ENCODE results near the gene MCRS1.
"Not testable (repeated sequence)": the region's sequence is repeated elsewhere in the genome, so short reads cannot be mapped to it uniquely, and the experiment has no call there.

MCRS1 gene

GRCh38 chr12:49540229-49541139 lies 27.5 kb downstream of the MCRS1 start:
- no peak for DNase-seq (ENCODE audit: low read depth)

GRCh38 chr12:49539406-49540228 lies 28.3 kb downstream of the MCRS1 start:
- DNase-seq (ENCODE audit: low read depth), result no peak

- peak; percentile 33 for DNase-seq (ENCODE audit: low read depth)
Observed at GRCh38 chr12:49538510-49539403, 29.2 kb downstream of the MCRS1 start, which contains the start of gene KCNH3. KCNH3 (plus strand) TSS chr12:49539030; CDS start chr12:49539417, 387 bp downstream.

GRCh38 chr12:49537752-49538509 lies 30.0 kb downstream of the MCRS1 start:
- DNase-seq (ENCODE audit: low read depth), result no peak

- no peak for DNase-seq (ENCODE audit: low read depth)
Observed at GRCh38 chr12:49537231-49537751, 30.7 kb downstream of the MCRS1 start.

- no peak for DNase-seq (ENCODE audit: low read depth)
Observed at GRCh38 chr12:49536526-49537071, 31.3 kb downstream of the MCRS1 start.

- DNase-seq (ENCODE audit: low read depth), result no peak
Observed at GRCh38 chr12:49535921-49536525, 31.9 kb downstream of the MCRS1 start.

GRCh38 chr12:49534731-49535278 lies 33.1 kb downstream of the MCRS1 start:
- no peak for DNase-seq (ENCODE audit: low read depth)

- not testable (repeated sequence) for DNase-seq (ENCODE audit: low read depth)
Observed at GRCh38 chr12:49534122-49534521, 33.8 kb downstream of the MCRS1 start.

- no peak for DNase-seq (ENCODE audit: low read depth)
Observed at GRCh38 chr12:49533331-49533730, 34.6 kb downstream of the MCRS1 start.

- no peak for DNase-seq (ENCODE audit: low read depth)
Observed at GRCh38 chr12:49531745-49532144, 36.2 kb downstream of the MCRS1 start.

GRCh38 chr12:49529414-49529813 lies 38.5 kb downstream of the MCRS1 start:
- no peak for DNase-seq (ENCODE audit: low read depth)

- no peak for DNase-seq (ENCODE audit: low read depth)
Observed at GRCh38 chr12:49527361-49528130, 40.4 kb downstream of the MCRS1 start.

- DNase-seq (ENCODE audit: low read depth), result no peak
Observed at GRCh38 chr12:49525942-49526341, 42.0 kb downstream of the MCRS1 start.

GRCh38 chr12:49524660-49525324 lies 43.1 kb downstream of the MCRS1 start:
- no peak for DNase-seq (ENCODE audit: low read depth)

- no peak for DNase-seq (ENCODE audit: low read depth)
Observed at GRCh38 chr12:49521389-49521788, 46.6 kb downstream of the MCRS1 start.

GRCh38 chr12:49519574-49519936 lies 48.4 kb downstream of the MCRS1 start:
- DNase-seq (ENCODE audit: low read depth), result no peak

GRCh38 chr12:49518914-49519573 lies 48.9 kb downstream of the MCRS1 start:
- DNase-seq (ENCODE audit: low read depth), result no peak

Data from stromal cell of bone marrow (primary cell).